ENCODE measurements around the gene AGMAT. TPM values are rescaled to one million over a fixed set of nuclear protein-coding genes. Genes with fewer than 3 reads are reported as not detected.

The AGMAT gene
- total and polyA plus RNA-seq, 2 of the 13 experiments (the other 11 are each of a cell fraction or from before 2014, with no cell fraction given), result 59.1 to 174 TPM

DNA sequence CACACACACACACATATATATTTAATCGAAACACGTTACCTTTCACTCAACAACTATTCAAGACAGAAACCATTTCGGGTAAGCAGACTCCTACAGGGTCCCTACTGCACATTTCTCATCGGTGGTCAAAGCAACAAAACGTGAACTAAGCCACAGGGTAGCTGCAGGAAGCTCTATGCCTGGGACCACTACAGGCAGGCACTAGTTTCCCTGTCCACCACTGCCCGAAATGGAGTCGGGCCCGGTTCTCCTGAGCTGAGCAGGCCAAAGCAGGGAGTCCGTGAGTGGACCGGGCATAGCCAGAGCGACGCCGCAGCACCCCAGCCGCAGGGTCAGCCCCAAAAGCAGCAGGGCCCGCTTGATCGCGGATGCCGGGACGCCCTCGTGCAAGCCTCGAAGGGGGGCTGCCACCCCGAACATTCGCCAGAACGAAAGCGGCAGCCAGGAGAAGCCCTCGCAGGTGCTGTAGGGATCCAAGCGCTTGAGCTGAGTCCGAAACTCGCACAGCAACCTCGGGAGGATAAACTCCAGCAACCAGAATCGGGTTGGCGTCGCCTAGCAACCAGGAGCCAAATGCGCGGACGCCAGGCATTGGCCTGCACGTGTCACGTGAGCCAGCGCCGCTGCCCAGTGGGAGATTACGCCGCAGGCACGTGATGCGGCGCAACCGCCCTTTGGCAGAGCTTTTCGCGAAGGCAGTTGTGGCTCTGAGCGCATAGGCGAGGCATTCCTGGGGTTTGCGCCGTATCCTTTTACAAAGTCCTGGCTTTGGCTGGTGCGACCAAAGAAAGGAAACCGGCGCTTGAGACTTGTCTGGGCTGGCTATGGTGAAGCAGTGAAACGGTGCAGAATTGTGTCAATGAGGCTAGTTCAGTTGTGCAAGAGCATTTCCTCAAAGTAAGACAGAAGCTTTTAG, 18.5 kb upstream of the AGMAT start (continued):
- TF ChIP-seq, protein P1, sequence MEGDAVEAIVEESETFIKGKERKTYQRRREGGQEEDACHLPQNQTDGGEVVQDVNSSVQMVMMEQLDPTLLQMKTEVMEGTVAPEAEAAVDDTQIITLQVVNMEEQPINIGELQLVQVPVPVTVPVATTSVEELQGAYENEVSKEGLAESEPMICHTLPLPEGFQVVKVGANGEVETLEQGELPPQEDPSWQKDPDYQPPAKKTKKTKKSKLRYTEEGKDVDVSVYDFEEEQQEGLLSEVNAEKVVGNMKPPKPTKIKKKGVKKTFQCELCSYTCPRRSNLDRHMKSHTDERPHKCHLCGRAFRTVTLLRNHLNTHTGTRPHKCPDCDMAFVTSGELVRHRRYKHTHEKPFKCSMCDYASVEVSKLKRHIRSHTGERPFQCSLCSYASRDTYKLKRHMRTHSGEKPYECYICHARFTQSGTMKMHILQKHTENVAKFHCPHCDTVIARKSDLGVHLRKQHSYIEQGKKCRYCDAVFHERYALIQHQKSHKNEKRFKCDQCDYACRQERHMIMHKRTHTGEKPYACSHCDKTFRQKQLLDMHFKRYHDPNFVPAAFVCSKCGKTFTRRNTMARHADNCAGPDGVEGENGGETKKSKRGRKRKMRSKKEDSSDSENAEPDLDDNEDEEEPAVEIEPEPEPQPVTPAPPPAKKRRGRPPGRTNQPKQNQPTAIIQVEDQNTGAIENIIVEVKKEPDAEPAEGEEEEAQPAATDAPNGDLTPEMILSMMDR (CRISPR knock-in tag; IDR thresholded peaks at IDR 0.05), result no peak
- TF ChIP-seq ZNF337 (CRISPR knock-in tag; IDR thresholded peaks at IDR 0.05; ENCODE audit: borderline replicate concordance, low read depth), result peak; percentile 89; the same call in 1 of the 2 replicates
- no peak for TF ChIP-seq ZNF180 (CRISPR knock-in tag; IDR thresholded peaks at IDR 0.05; ENCODE audit: borderline replicate concordance, low read depth)
- no peak for TF ChIP-seq ZNF720 (CRISPR knock-in tag; IDR thresholded peaks at IDR 0.05)
- TF ChIP-seq HOXA5 (CRISPR knock-in tag; IDR thresholded peaks at IDR 0.05), result no peak
- 0 out of 2 replicates have a peak, but pooled peaks have one; percentile 41 for TF ChIP-seq ZNF644 (CRISPR knock-in tag; IDR thresholded peaks at IDR 0.05; ENCODE audit: low read depth)
- TF ChIP-seq SCMH1 (CRISPR knock-in tag; IDR thresholded peaks at IDR 0.05; ENCODE audit: borderline replicate concordance), result no peak
- TF ChIP-seq XRCC5 (optimal IDR thresholded peaks at IDR 0.05; ENCODE audit: low read length), result peak; percentile 55
- TF ChIP-seq GATAD1 (CRISPR knock-in tag; IDR thresholded peaks at IDR 0.05), result peak; percentile 78
- no peak for TF ChIP-seq KDM6A (CRISPR knock-in tag; IDR thresholded peaks at IDR 0.05; ENCODE audit: low read depth)
- TF ChIP-seq HNRNPL (IDR thresholded peaks at IDR 0.05; ENCODE audit: low read depth, low read length), result no peak
- TF ChIP-seq, protein P2, sequence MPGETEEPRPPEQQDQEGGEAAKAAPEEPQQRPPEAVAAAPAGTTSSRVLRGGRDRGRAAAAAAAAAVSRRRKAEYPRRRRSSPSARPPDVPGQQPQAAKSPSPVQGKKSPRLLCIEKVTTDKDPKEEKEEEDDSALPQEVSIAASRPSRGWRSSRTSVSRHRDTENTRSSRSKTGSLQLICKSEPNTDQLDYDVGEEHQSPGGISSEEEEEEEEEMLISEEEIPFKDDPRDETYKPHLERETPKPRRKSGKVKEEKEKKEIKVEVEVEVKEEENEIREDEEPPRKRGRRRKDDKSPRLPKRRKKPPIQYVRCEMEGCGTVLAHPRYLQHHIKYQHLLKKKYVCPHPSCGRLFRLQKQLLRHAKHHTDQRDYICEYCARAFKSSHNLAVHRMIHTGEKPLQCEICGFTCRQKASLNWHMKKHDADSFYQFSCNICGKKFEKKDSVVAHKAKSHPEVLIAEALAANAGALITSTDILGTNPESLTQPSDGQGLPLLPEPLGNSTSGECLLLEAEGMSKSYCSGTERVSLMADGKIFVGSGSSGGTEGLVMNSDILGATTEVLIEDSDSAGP (CRISPR knock-in tag; IDR thresholded peaks at IDR 0.05; ENCODE audit: borderline replicate concordance), result peak; percentile 72
- TF ChIP-seq, protein P3, sequence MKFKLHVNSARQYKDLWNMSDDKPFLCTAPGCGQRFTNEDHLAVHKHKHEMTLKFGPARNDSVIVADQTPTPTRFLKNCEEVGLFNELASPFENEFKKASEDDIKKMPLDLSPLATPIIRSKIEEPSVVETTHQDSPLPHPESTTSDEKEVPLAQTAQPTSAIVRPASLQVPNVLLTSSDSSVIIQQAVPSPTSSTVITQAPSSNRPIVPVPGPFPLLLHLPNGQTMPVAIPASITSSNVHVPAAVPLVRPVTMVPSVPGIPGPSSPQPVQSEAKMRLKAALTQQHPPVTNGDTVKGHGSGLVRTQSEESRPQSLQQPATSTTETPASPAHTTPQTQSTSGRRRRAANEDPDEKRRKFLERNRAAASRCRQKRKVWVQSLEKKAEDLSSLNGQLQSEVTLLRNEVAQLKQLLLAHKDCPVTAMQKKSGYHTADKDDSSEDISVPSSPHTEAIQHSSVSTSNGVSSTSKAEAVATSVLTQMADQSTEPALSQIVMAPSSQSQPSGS (CRISPR knock-in tag; IDR thresholded peaks at IDR 0.05), result no peak
- peak; percentile 57; the same call in 1 of the 2 replicates for TF ChIP-seq FOXJ3 (CRISPR knock-in tag; IDR thresholded peaks at IDR 0.05; ENCODE audit: borderline replicate concordance)
- TF ChIP-seq ZKSCAN8 (CRISPR knock-in tag; IDR thresholded peaks at IDR 0.05; ENCODE audit: borderline replicate concordance), result no peak; the same call in 1 of the 2 replicates
- TF ChIP-seq ZNF33A (CRISPR knock-in tag; IDR thresholded peaks at IDR 0.05; ENCODE audit: borderline replicate concordance), result no peak
- TF ChIP-seq KLF13 (CRISPR knock-in tag; IDR thresholded peaks at IDR 0.05), result 0 out of 2 replicates have a peak, but pooled peaks have one; percentile 55
- TF ChIP-seq, protein P4, sequence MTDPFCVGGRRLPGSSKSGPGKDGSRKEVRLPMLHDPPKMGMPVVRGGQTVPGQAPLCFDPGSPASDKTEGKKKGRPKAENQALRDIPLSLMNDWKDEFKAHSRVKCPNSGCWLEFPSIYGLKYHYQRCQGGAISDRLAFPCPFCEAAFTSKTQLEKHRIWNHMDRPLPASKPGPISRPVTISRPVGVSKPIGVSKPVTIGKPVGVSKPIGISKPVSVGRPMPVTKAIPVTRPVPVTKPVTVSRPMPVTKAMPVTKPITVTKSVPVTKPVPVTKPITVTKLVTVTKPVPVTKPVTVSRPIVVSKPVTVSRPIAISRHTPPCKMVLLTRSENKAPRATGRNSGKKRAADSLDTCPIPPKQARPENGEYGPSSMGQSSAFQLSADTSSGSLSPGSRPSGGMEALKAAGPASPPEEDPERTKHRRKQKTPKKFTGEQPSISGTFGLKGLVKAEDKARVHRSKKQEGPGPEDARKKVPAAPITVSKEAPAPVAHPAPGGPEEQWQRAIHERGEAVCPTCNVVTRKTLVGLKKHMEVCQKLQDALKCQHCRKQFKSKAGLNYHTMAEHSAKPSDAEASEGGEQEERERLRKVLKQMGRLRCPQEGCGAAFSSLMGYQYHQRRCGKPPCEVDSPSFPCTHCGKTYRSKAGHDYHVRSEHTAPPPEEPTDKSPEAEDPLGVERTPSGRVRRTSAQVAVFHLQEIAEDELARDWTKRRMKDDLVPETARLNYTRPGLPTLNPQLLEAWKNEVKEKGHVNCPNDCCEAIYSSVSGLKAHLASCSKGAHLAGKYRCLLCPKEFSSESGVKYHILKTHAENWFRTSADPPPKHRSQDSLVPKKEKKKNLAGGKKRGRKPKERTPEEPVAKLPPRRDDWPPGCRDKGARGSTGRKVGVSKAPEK (CRISPR knock-in tag; IDR thresholded peaks at IDR 0.05; ENCODE audit: borderline replicate concordance), result 0 out of 2 replicates have a peak, but pooled peaks have one; percentile 53
- TF ChIP-seq SIX4 (CRISPR knock-in tag; IDR thresholded peaks at IDR 0.05), result peak; percentile 49; the same call in 1 of the 2 replicates
- no peak for TF ChIP-seq MEIS1 (CRISPR knock-in tag; IDR thresholded peaks at IDR 0.05; ENCODE audit: borderline replicate concordance)
- TF ChIP-seq FOSL2 (CRISPR knock-in tag; IDR thresholded peaks at IDR 0.05), result peak; percentile 45; the same call in 1 of the 2 replicates
- TF ChIP-seq KDM1A (CRISPR knock-in tag; IDR thresholded peaks at IDR 0.05), result 0 out of 2 replicates have a peak, but pooled peaks have one; percentile 6
